Activated CD8-positive, alpha-beta memory T cell treated with anti-CD3 and anti-CD28 coated beads, Interleukin-2, amount 10 ng/mL, durations not matched to agents 7 days and 5 days (primary cell): Measurements from ENCODE around the gene BEST4. TPM values are rescaled to one million over a fixed set of nuclear protein-coding genes. Genes with fewer than 3 reads are reported as not detected.
"Not testable (repeated sequence)": the region's sequence is repeated elsewhere in the genome, so short reads cannot be mapped to it uniquely, and the experiment has no call there.

ENCODE experiments used
- ATAC-seq: fragments of 150-1000 bp; cut with Tn5 transposase; one replicate; pipeline ENCODE4 v1.10.0; 2021; ENCODE audit warnings: moderate library complexity
- CTCF ChIA-PET: fragments of 350-600 bp; sonication (Branson Sonifier 250); formaldehyde crosslinking; loops from one replicate; lab custom pipeline; 2021; ENCODE audit warnings: antibody characterized with exemption; lab: Charles Lee
- DNase-seq: peaks from one replicate; pipeline ENCODE4 v3.0.0-alpha.2; 2020
- H3K27ac Mint-ChIP-seq: one replicate; pipeline ENCODE4 v1.8.0; 2021; ENCODE audit warnings: mild to moderate bottlenecking, mixed read lengths
- H3K27me3 Mint-ChIP-seq: one replicate; pipeline ENCODE4 v1.8.0; 2021; ENCODE audit warnings: mixed read lengths
- H3K36me3 Mint-ChIP-seq: one replicate; pipeline ENCODE4 v1.8.0; 2021; ENCODE audit warnings: mild to moderate bottlenecking, mixed read lengths
- H3K4me1 Mint-ChIP-seq: one replicate; pipeline ENCODE4 v1.8.0; 2021; ENCODE audit warnings: mixed read lengths
- H3K4me3 Mint-ChIP-seq: one replicate; pipeline ENCODE4 v1.8.0; 2021; ENCODE audit warnings: mild to moderate bottlenecking, moderate library complexity, mixed read lengths
- H3K9me3 Mint-ChIP-seq: one replicate; pipeline ENCODE4 v1.8.0; 2022; ENCODE audit warnings: low read depth, mixed read lengths
- total RNA-seq, 2 experiments: library from RNA; stranded (reverse); gene quantifications; one replicate each; pipeline ENCODE4 v1.2.3, GENCODE V29; 2021

Gene BEST4
- total RNA-seq, 2 experiments from 2014 or later: 0.73 to 0.79 TPM

- CTCF ChIA-PET: interaction anchor here (1.0 to 4.3 kb wide), 10 partner anchors 13 to 91 kb away, joined by 3 to 42 read pairs (median 8); partner anchors contain the start of genes PLK3 and RNU5D-1
- Mint-ChIP-seq H3K36me3 (peaks cover 3% of the 10 kb centered on the region), H3K27ac (peak overlapping the region; percentile 22), H3K4me1 (peaks cover 56% of the 10 kb centered on the region), H3K4me3 (peak overlapping the region; percentile 90), H3K9me3 (no peaks in the 10 kb centered on the region), H3K27me3 (no peaks in the 10 kb centered on the region)
- no peak for DNase-seq
- no peak for ATAC-seq
Observed at GRCh38 chr1:44812822-44813543, 25.0 kb upstream of the BEST4 start.

- CTCF ChIA-PET: interaction anchor here (0.7 to 1.3 kb wide), 2 partner anchors 9 to 20 kb away, joined by 3 to 5 read pairs; no protein-coding TSS in a partner anchor
- no peak overlapping the region for H3K4me3 Mint-ChIP-seq
- peaks cover 66% of the 10 kb centered on the region for H3K4me1 Mint-ChIP-seq
- H3K27me3 Mint-ChIP-seq: no peaks in the 10 kb centered on the region
- no peak for ATAC-seq
- peaks cover 10% of the 10 kb centered on the region for H3K36me3 Mint-ChIP-seq
- H3K9me3 Mint-ChIP-seq: no peaks in the 10 kb centered on the region
- DNase-seq: no peak
- H3K27ac Mint-ChIP-seq: peak overlapping the region; percentile 99
Observed at GRCh38 chr1:44811234-44811633, 23.3 kb upstream of the BEST4 start.

- peaks cover 12% of the 10 kb centered on the region for H3K36me3 Mint-ChIP-seq
- not testable (repeated sequence) for H3K4me3 Mint-ChIP-seq, H3K9me3 Mint-ChIP-seq, ATAC-seq, DNase-seq, H3K27me3 Mint-ChIP-seq
- peak overlapping the region; percentile 99 for H3K27ac Mint-ChIP-seq
- CTCF ChIA-PET: interaction anchor here (0.7 to 3.5 kb wide), 2 partner anchors 10 to 11 kb away, joined by 5 to 60 read pairs; partner anchors contain the start of gene PLK3
- peaks cover 66% of the 10 kb centered on the region for H3K4me1 Mint-ChIP-seq
Observed at GRCh38 chr1:44810762-44811105, 22.8 kb upstream of the BEST4 start.

- H3K27ac Mint-ChIP-seq: peak overlapping the region; percentile 99
- no peak overlapping the region for H3K4me3 Mint-ChIP-seq
- H3K27me3 Mint-ChIP-seq: no peaks in the 10 kb centered on the region
- no peak for ATAC-seq
- peaks cover 69% of the 10 kb centered on the region for H3K4me1 Mint-ChIP-seq
- CTCF ChIA-PET: interaction anchor here (0.7 to 5.2 kb wide), 11 partner anchors 10 to 493 kb away, joined by 3 to 60 read pairs (median 10); partner anchors contain the start of genes PLK3 and RNU5D-1
- H3K9me3 Mint-ChIP-seq: no peaks in the 10 kb centered on the region
- H3K36me3 Mint-ChIP-seq: peaks cover 16% of the 10 kb centered on the region
- no peak for DNase-seq
Observed at GRCh38 chr1:44810101-44810761, 22.3 kb upstream of the BEST4 start.

GRCh38 chr1:44808938-44809917 is 21.3 kb upstream of the BEST4 start:
- DNase-seq (peak; percentile 97), ATAC-seq (peak; percentile 69)
- Mint-ChIP-seq H3K4me3 (peak overlapping the region; percentile 50), H3K36me3 (peaks cover 18% of the 10 kb centered on the region), H3K9me3 (no peaks in the 10 kb centered on the region), H3K4me1 (peaks cover 65% of the 10 kb centered on the region), H3K27me3 (no peaks in the 10 kb centered on the region), H3K27ac (peak overlapping the region; percentile 99)
- CTCF ChIA-PET: interaction anchor here (1.4 to 5.2 kb wide), 10 partner anchors 10 to 494 kb away, joined by 3 to 60 read pairs (median 10); partner anchors contain the start of genes PLK3 and RNU5D-1

- Mint-ChIP-seq H3K4me3 (peak within 1 kb of the TSS; percentile 64), H3K36me3 (peaks cover 22% of the 10 kb centered on the region), H3K27me3 (no peaks in the 10 kb centered on the region), H3K9me3 (no peaks in the 10 kb centered on the region), H3K4me1 (peaks cover 61% of the 10 kb centered on the region), H3K27ac (peak within 1 kb of the TSS; percentile 99)
- DNase-seq (no peak), ATAC-seq (peak; percentile 12)
- CTCF ChIA-PET: interaction anchor here (1.4 to 5.2 kb wide), 12 partner anchors 9 to 495 kb away, joined by 3 to 60 read pairs (median 10); partner anchors contain the start of genes PLK3 and RNU5D-1
Observed at GRCh38 chr1:44808063-44808937, 20.3 kb upstream of the BEST4 start, which contains the start of gene BTBD19. BTBD19 (plus strand) TSS chr1:44808523; CDS start chr1:44808821, 298 bp downstream.

- ATAC-seq: peak; percentile 56
- CTCF ChIA-PET: interaction anchor here (1.1 to 5.2 kb wide), 6 partner anchors 8 to 78 kb away, joined by 4 to 60 read pairs (median 8); partner anchors contain the start of gene PLK3
- Mint-ChIP-seq H3K4me3 (peak overlapping the region; percentile 64), H3K4me1 (peaks cover 69% of the 10 kb centered on the region), H3K9me3 (no peaks in the 10 kb centered on the region), H3K27me3 (no peaks in the 10 kb centered on the region), H3K36me3 (peaks cover 30% of the 10 kb centered on the region), H3K27ac (peak overlapping the region; percentile 99)
- peak; percentile 97 for DNase-seq
Observed at GRCh38 chr1:44807364-44808062, 19.5 kb upstream of the BEST4 start.

GRCh38 chr1:44806704-44807363 is 18.9 kb upstream of the BEST4 start, which contains the start of gene DYNLT4:
DYNLT4 (minus strand) TSS chr1:44807351; CDS start chr1:44806668, 683 bp downstream.
- Mint-ChIP-seq H3K36me3 (peaks cover 35% of the 10 kb centered on the region), H3K4me3 (peak within 1 kb of the TSS; percentile 64), H3K27ac (peak within 1 kb of the TSS; percentile 99), H3K4me1 (peaks cover 71% of the 10 kb centered on the region), H3K9me3 (no peaks in the 10 kb centered on the region), H3K27me3 (no peaks in the 10 kb centered on the region)
- CTCF ChIA-PET: interaction anchor here (1.1 to 5.2 kb wide), 5 partner anchors 10 to 77 kb away, joined by 4 to 56 read pairs (median 5); no protein-coding TSS in a partner anchor
- peak; percentile 1 for ATAC-seq
- no peak for DNase-seq

- Mint-ChIP-seq H3K36me3 (peaks cover 37% of the 10 kb centered on the region), H3K27ac (peak overlapping the region; percentile 99)
- CTCF ChIA-PET: interaction anchor here (1.1 to 5.2 kb wide), 4 partner anchors 9 to 23 kb away, joined by 4 to 56 read pairs (median 8); no protein-coding TSS in a partner anchor
Observed at GRCh38 chr1:44806025-44806703, 18.2 kb upstream of the BEST4 start.

GRCh38 chr1:44805311-44806024 is 17.5 kb upstream of the BEST4 start:
- H3K27ac Mint-ChIP-seq: peak overlapping the region; percentile 65
- H3K36me3 Mint-ChIP-seq: peaks cover 40% of the 10 kb centered on the region
- no peak for DNase-seq
- CTCF ChIA-PET: interaction anchor here (3.8 to 5.2 kb wide), 2 partner anchors 14 to 20 kb away, joined by 11 to 56 read pairs; no protein-coding TSS in a partner anchor
- H3K4me3 Mint-ChIP-seq: no peak overlapping the region
- no peaks in the 10 kb centered on the region for H3K9me3 Mint-ChIP-seq
- ATAC-seq: no peak
- no peaks in the 10 kb centered on the region for H3K27me3 Mint-ChIP-seq
- peaks cover 64% of the 10 kb centered on the region for H3K4me1 Mint-ChIP-seq

More at GRCh38 chr1:44806025-44806703, 18.2 kb upstream of the BEST4 start:
- Mint-ChIP-seq H3K4me3 (no peak overlapping the region), H3K4me1 (peaks cover 68% of the 10 kb centered on the region), H3K9me3 (no peaks in the 10 kb centered on the region), H3K27me3 (no peaks in the 10 kb centered on the region)
- ATAC-seq (no peak), DNase-seq (no peak)
